Hepatocyte (in vitro differentiated cells): ENCODE results near the gene LRRC26.

ENCODE experiments used
- EZH2 ChIP-seq: fragments of 200-600 bp; sonication (generic); IDR thresholded peaks from 2 replicates; pipeline ENCODE4 v1.6.1; 2016; ENCODE audit warnings: antibody characterized with exemption, mild to moderate bottlenecking, borderline replicate concordance
- EZH2phosphoT487 ChIP-seq: fragments of 200-600 bp; sonication (generic); IDR thresholded peaks from one replicate; pipeline ENCODE4 v1.6.1; 2018; ENCODE audit warnings: antibody characterized with exemption, mild to moderate bottlenecking, low read depth, moderate library complexity; ENCODE audit not compliant: unreplicated experiment, severe bottlenecking
- TF ChIP-seq, protein P1 (sequence below): fragments of 200-600 bp; sonication (generic); IDR thresholded peaks from 2 replicates; pipeline ENCODE4 v1.5.1; 2016; ENCODE audit warnings: antibody characterized with exemption, mild to moderate bottlenecking; ENCODE audit not compliant: poor library complexity

DNA sequence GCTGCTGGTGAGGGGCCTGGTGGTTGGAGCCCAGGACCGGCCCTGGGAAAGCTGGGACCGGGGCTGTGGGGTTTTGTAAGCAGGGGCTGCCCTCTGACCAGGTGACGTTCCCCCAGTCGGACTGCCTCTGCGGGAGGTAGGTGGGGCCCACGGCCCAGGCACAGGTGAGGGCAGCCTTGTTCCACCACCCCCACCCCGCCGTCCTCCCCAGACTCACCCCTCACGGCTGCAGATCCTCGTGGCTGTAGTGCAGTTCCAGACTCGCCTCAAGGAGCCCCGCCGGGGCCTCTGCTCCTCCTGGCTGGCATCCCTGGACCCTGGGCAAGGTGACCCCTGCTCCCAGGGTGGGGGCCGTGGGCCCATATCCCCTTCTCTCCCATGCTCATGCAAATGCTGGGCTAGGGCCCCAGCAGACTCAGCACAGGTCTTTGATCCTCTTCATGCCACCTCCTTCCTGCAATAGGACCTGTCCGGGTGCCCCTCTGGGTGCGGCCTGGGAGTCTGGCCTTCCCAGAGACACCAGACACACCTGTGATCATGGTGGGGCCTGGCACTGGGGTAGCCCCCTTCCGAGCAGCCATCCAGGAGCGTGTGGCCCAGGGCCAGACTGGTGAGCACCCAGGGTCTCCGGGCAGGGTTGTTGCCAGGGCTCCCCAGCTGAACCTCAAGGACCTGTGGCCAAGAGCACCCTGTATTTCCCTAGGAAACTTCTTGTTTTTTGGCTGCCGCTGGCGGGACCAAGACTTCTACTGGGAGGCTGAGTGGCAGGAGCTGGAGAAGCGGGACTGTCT lies 45.5 kb upstream of the LRRC26 start:
- TF ChIP-seq, protein P1, sequence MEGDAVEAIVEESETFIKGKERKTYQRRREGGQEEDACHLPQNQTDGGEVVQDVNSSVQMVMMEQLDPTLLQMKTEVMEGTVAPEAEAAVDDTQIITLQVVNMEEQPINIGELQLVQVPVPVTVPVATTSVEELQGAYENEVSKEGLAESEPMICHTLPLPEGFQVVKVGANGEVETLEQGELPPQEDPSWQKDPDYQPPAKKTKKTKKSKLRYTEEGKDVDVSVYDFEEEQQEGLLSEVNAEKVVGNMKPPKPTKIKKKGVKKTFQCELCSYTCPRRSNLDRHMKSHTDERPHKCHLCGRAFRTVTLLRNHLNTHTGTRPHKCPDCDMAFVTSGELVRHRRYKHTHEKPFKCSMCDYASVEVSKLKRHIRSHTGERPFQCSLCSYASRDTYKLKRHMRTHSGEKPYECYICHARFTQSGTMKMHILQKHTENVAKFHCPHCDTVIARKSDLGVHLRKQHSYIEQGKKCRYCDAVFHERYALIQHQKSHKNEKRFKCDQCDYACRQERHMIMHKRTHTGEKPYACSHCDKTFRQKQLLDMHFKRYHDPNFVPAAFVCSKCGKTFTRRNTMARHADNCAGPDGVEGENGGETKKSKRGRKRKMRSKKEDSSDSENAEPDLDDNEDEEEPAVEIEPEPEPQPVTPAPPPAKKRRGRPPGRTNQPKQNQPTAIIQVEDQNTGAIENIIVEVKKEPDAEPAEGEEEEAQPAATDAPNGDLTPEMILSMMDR, result no peak
- no peak for TF ChIP-seq EZH2
- TF ChIP-seq EZH2phosphoT487, result no peak
